H1 (cell line): ENCODE measurements around the gene CSNK1A1. TPM values are rescaled to one million over a fixed set of nuclear protein-coding genes. Genes with fewer than 3 reads are reported as not detected.

ENCODE experiments used
- polyA plus RNA-seq, 7 experiments: library from polyadenylated mRNA; depleted of rRNA in 3 of 7; stranded (reverse) in 5 of 7; unstranded in 2 of 7; fragments of >200 nt in 5 of 7; fragments of 200-250 nt in 2 of 7; gene quantifications; 1 replicate in 5 of 7; 2 replicates in 1 of 7; 4 replicates in 1 of 7; pipeline versions ENCODE4 v1.2.1 to v1.2.3, GENCODE V29; 2011 to 2013; ENCODE audit warnings: missing spikeins in 2 of 7, mixed read lengths in 2 of 7
- total RNA-seq: library from RNA; stranded (reverse); fragmentation: NEBNext Ultra II Directional; extraction: Animal tissue kit (Norgen Biotek cat#: 25700); gene quantifications from 2 replicates; pipeline ENCODE4 v1.2.1, GENCODE V29; 2021

CSNK1A1 gene
- total and polyA plus RNA-seq, 2 of the 8 experiments (the other 6 are each of a cell fraction or from before 2014, with no cell fraction given) = 61.2 to 244 TPM

Other genes with a start within 250 kb of the CSNK1A1 start
- gene GRPEL2, start 205.9 kb downstream of the CSNK1A1 start, total RNA-seq = 48.9 and 52.2 TPM in 2 replicates
- 7.4 and 11.2 TPM in 2 replicates for gene GRPEL2, start 205.9 kb downstream of the CSNK1A1 start, polyA plus RNA-seq (2011; rRNA removed)
- 6.8 and 7.9 TPM in 2 replicates for gene PCYOX1L, start 193.4 kb downstream of the CSNK1A1 start, total RNA-seq
- gene PCYOX1L, start 193.4 kb downstream of the CSNK1A1 start, polyA plus RNA-seq (2011; rRNA removed) = 17.2 and 19.0 TPM in 2 replicates
- not detected in 2 replicates for gene IL17B, start 172.1 kb downstream of the CSNK1A1 start, total RNA-seq
- 0.18 TPM in 1 of 2 replicates, not detected in the other for gene IL17B, start 172.1 kb downstream of the CSNK1A1 start, polyA plus RNA-seq (2011; rRNA removed)
- gene ARHGEF37, start 30.1 kb upstream of the CSNK1A1 start, total RNA-seq = 0.48 and 1.8 TPM in 2 replicates
- gene ARHGEF37, start 30.1 kb upstream of the CSNK1A1 start, polyA plus RNA-seq (2011; rRNA removed) = 0.16 and 0.21 TPM in 2 replicates
- 11.4 and 11.5 TPM in 2 replicates for gene PPARGC1B, start 178.9 kb upstream of the CSNK1A1 start, total RNA-seq
- gene PPARGC1B, start 178.9 kb upstream of the CSNK1A1 start, polyA plus RNA-seq (2011; rRNA removed) = 1.7 and 2.5 TPM in 2 replicates